ENCODE measurements around the gene TMEM201. TPM values are rescaled to one million over a fixed set of nuclear protein-coding genes. Genes with fewer than 3 reads are reported as not detected.
A peak's percentile ranks its signal among the peaks of the same experiment; 100 is the strongest.
"Not testable (repeated sequence)": the region's sequence is repeated elsewhere in the genome, so short reads cannot be mapped to it uniquely, and the experiment has no call there.

The TMEM201 gene
- total RNA-seq, 4 donors from 2014 or later, result 3.3 to 9.9 (median 8.7) TPM

DNA sequence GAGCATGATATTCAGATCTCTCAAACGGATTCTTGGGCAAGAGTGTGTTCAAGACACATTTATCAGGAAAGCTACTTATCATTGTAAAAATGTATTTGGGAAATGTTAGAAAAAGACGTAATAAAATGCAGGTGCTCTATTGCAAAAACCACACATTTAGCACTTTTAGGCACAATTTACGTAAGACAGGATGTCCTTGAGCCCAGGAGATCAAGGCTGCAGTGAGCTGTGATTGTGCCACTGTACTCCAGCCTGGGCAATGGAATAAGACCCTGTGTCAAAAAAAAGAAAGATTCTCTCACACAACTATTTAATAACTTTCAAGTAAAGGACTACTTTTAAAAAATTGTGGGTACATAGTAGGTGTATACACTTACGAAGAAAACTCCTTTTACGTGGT is 31.1 kb upstream of the TMEM201 start:
- Histone ChIP-seq H3K27ac (no peak overlapping the region), H3K9me3 (no peaks in the 10 kb centered on the region), H3K36me3 (peaks cover 0 to 19% (median 0%) of the 10 kb centered on the region in 3 donors), H3K4me1 (peaks cover 0 to 11% (median 0%) of the 10 kb centered on the region in 4 donors), H3K4me3 (no peak overlapping the region), H3K27me3 (no peaks in the 10 kb centered on the region)
- DNase-seq, result no peak
- TF ChIP-seq POLR2A (IDR thresholded peaks at IDR 0.05), result no peak
- TF ChIP-seq, protein P1, sequence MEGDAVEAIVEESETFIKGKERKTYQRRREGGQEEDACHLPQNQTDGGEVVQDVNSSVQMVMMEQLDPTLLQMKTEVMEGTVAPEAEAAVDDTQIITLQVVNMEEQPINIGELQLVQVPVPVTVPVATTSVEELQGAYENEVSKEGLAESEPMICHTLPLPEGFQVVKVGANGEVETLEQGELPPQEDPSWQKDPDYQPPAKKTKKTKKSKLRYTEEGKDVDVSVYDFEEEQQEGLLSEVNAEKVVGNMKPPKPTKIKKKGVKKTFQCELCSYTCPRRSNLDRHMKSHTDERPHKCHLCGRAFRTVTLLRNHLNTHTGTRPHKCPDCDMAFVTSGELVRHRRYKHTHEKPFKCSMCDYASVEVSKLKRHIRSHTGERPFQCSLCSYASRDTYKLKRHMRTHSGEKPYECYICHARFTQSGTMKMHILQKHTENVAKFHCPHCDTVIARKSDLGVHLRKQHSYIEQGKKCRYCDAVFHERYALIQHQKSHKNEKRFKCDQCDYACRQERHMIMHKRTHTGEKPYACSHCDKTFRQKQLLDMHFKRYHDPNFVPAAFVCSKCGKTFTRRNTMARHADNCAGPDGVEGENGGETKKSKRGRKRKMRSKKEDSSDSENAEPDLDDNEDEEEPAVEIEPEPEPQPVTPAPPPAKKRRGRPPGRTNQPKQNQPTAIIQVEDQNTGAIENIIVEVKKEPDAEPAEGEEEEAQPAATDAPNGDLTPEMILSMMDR (IDR thresholded peaks at IDR 0.05), result no peak

DNA sequence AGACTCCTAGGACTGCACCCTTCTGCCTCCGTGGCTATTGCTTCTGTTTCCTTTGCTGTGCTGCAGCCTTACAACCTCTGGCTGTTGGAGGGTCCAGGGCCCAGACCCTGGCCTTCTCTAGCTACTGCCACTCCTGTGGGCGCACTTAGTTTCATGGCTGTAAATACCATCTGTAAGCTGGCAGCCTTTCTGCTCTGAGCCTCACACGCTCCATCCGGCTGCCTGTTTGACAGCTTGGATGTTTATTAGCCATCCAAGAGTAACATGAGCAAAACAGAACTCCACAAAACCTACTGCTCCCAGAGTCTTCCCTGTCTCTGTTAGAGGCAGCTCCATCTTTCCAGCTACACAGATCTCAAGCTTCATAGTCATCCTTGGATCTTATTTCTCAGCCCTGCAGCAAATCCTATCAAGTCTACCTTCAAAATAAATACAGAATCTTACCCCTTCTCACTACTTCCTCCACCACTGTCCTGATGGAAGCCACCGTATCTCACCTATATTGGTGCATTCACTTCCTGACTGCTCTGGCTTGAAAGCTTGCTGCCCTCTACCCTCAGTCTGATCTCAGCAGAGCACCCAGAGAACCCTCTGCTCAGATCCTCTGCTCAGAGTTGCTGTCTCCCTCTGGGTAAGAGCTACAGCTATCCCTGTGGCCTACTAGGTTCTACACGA is 30.3 kb upstream of the TMEM201 start:
- Histone ChIP-seq H3K27ac (no peak overlapping the region), H3K36me3 (peaks cover 0 to 19% (median 0%) of the 10 kb centered on the region in 3 donors), H3K9me3 (no peaks in the 10 kb centered on the region), H3K4me1 (peaks cover 0 to 11% (median 0%) of the 10 kb centered on the region in 4 donors), H3K27me3 (no peaks in the 10 kb centered on the region), H3K4me3 (no peak overlapping the region)
- DNase-seq, result no peak
- TF ChIP-seq, protein P1 (IDR thresholded peaks at IDR 0.05), result no peak
- TF ChIP-seq POLR2A (IDR thresholded peaks at IDR 0.05), result no peak

DNA sequence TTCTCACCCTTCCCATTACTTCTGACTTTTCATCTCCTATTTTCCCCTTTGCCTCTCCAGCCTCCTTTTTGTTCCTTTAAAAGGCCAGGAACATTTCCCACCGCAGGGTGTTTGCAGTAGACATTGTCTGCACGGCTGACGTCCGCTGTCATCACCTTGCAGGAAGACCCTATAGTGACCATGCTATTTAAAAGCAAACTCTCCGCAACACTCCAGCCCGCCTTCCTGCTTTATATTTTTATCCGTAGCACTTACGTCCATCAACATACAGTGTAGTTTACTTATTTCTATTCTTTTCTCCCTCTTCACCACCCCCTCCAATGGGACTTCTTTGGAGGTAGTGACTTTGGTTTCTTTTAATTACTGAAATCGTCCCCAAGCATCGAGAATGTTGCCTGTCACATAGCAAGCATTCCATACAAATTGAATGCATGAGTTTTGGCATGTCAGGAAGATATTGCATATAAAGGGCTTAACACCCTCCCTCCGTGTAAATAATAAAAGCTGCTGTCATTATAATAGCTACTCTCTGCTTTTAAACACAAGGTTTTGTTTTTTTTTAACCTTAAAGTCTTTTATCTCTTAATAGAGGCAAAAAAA is 29.7 kb upstream of the TMEM201 start:
- DNase-seq, result no peak
- H3K4me1 ChIP-seq, result peaks cover 0 to 11% (median 0%) of the 10 kb centered on the region in 4 donors
- no peak overlapping the region for H3K27ac ChIP-seq

DNA sequence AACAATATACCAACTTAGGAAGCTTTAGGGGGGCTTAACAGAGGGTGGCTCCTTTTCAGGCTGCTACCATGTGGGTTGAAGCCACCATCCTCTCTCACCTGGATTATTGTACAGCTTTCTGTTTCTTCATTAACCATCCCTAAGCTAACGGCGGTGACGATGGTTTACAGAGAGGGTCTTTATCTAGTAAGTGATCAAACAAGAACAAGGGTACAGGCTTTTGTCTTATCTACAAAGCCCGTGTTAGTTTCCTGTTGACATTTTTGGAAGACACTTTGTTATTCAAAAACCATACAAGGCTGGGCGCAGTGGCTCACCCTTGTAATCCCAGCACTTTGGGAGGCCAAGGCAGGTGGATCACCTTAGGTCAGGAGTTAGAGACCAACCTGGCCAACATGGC is 29.0 kb upstream of the TMEM201 start:
- no peaks in the 10 kb centered on the region for H3K9me3 ChIP-seq
- TF ChIP-seq, protein P1 (IDR thresholded peaks at IDR 0.05), result no peak
- no peak for TF ChIP-seq POLR2A (IDR thresholded peaks at IDR 0.05)
- no peak for DNase-seq
- H3K4me1 ChIP-seq, result peaks cover 0 to 11% (median 0%) of the 10 kb centered on the region in 4 donors
- H3K36me3 ChIP-seq, result peaks cover 0 to 19% (median 0%) of the 10 kb centered on the region in 3 donors
- H3K4me3 ChIP-seq, result no peak overlapping the region
- no peaks in the 10 kb centered on the region for H3K27me3 ChIP-seq
- no peak overlapping the region for H3K27ac ChIP-seq

More for the DNA sequence above, 29.7 kb upstream of the TMEM201 start:
- Histone ChIP-seq H3K9me3 (no peaks in the 10 kb centered on the region), H3K27me3 (no peaks in the 10 kb centered on the region), H3K4me3 (no peak overlapping the region), H3K36me3 (peaks cover 0 to 19% (median 0%) of the 10 kb centered on the region in 3 donors)
- TF ChIP-seq, protein P1 (IDR thresholded peaks at IDR 0.05), result no peak
- TF ChIP-seq POLR2A (IDR thresholded peaks at IDR 0.05), result no peak

DNA sequence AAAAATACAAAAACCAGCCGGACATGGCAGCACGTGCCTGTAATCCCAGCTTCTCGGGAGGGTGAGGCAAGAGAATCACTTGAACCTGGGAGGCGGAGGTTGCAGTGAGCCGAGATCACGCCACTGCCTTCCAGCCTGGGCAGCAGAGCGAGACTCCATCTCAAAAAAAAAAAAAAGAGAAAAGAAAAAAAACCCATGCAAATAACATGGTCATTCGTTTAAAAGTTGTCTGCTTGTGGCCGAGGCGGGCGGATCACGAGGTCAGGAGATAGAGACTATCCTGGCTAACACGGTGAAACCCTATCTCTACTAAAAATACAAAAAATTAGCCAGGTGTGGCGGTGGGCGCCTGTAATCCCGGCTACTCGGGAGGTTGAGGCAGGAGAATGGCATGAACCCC is 28.6 kb upstream of the TMEM201 start:
- H3K9me3 ChIP-seq, H3K27me3 ChIP-seq: not testable (repeated sequence)
- Histone ChIP-seq H3K4me1 (peaks cover 0 to 11% (median 0%) of the 10 kb centered on the region in 4 donors), H3K36me3 (peaks cover 0 to 19% (median 0%) of the 10 kb centered on the region in 3 donors), H3K4me3 (peak overlapping the region in 1 of 4 donors; percentile 9), H3K27ac (peak overlapping the region in 1 of 4 donors; percentile 31)
- peak in 2 of 3 donors; percentile 51 to 54 for DNase-seq

DNA sequence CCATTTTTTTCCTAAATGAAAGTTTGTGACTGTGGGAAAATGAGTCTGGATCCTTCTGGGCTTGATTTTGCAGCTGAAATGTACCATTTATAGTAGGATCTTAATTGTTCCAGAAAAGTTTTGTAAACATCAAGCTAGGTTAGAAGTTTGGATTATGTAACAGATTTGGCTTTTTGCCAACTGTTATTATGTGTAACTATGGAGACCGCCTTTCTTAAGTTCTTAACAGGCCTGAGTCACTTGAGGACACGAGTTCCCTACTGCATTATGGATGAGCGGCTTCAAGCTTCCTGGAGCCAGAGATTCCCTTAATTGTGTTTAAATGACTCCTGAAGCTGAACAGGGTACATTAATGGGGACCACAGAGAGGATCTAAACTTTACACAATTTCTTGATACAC is 27.3 kb upstream of the TMEM201 start:
- Histone ChIP-seq H3K36me3 (peaks cover 0 to 12% (median 0%) of the 10 kb centered on the region in 3 donors), H3K9me3 (no peaks in the 10 kb centered on the region), H3K4me1 (peaks cover 0 to 11% (median 0%) of the 10 kb centered on the region in 4 donors), H3K27ac (peak overlapping the region in 1 of 4 donors; percentile 43), H3K27me3 (no peaks in the 10 kb centered on the region), H3K4me3 (no peak overlapping the region)
- DNase-seq, result no peak
- TF ChIP-seq, protein P1 (IDR thresholded peaks at IDR 0.05), result no peak
- no peak for TF ChIP-seq POLR2A (IDR thresholded peaks at IDR 0.05)

All from Peyer's patch (tissue), 4 donors.